NCI-H345 treated with DMSO at 0.1 percent for 48 hours (cell line): ENCODE measurements around the gene SMYD3.

Source experiments
- DNase-seq: peaks from one replicate; lab custom pipeline; 2025; ENCODE audit not compliant: unreplicated experiment; lab: John Stamatoyannopoulos, UW

Gene SMYD3

DNA sequence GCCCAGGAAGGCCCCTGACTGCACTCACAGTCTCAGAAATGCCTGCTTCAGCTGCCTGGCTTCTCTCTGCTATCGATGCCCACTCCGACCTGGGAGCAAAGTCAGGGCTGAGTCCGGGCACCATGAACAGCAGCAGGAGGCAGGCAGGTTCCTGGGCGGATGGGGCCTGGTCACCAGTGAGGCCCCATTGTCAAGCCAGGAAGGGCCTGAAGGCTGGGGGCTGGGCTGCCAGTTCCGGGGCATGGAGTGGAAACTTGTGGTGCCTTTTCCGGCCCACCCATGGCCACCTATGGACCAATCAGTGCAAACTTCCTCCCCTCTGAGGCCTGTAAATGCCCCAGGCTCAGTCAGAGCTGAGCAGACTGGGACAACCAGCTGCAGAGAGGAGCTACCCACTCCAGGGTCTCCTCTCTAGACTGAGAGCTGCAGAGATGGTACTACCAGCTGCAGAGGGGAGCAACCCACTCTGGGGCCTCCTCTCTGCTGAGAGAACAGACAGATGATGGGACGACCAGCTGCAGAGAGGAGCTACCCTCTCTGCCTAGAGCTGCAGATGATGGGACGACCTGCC is 286.5 kb downstream of the SMYD3 start:
- no peak for DNase-seq

GRCh38 chr1:246219508-246220030 is 287.5 kb downstream of the SMYD3 start:
- peak; percentile 96 for DNase-seq

- peak; percentile 32 for DNase-seq
Measured at GRCh38 chr1:246218686-246219085, 288.4 kb downstream of the SMYD3 start.

DNA sequence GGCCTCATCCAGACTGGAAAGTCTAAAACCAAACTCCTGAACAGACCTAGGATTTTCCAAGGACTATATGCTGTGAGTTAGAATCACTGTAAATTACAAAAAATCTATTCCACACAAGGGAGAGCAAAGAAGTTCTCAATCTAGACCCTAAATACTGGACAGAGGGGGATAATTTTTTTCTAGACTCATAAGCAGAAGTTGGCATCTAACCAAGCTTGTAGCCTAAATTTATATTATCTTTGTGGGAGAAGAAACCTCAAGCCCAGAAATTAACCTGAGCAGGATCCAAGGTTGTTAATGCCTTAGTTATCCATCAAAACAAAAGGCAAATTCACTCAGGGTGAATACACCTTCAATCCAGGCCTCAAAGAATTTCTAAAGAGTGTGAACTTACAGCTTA is 290.2 kb downstream of the SMYD3 start:
- DNase-seq = peak; percentile 65

GRCh38 chr1:246215510-246215903 is 291.6 kb downstream of the SMYD3 start:
- no peak for DNase-seq

- peak; percentile 90 for DNase-seq
Measured at GRCh38 chr1:246214708-246215509, 292.2 kb downstream of the SMYD3 start.

- no peak for DNase-seq
Measured at GRCh38 chr1:246213947-246214346, 293.1 kb downstream of the SMYD3 start.

GRCh38 chr1:246213502-246213901 is 293.6 kb downstream of the SMYD3 start:
- DNase-seq = no peak

DNA sequence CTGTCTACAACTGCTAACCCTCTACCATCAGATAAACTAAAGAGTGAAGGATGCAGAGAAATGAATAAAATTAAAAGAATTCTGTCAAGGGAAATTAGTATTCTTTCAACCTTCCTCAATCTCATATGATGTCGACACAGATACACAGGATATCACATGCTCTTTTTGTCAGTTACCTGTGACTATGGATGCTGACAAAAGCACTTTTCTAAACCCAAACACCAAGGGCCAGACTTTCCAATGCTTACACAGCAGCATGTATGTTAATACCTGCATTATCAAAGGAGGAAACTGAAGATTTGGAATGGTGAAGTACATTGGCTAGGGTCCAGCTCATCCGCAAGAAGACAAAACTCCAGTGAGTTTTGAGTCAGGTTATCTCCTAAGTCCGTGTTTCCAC is 294.0 kb downstream of the SMYD3 start:
- peak; percentile 9 for DNase-seq

- DNase-seq = no peak
Measured at GRCh38 chr1:246212013-246212412, 295.1 kb downstream of the SMYD3 start.

- DNase-seq = peak; percentile 20
Measured at GRCh38 chr1:246210756-246211155, 296.3 kb downstream of the SMYD3 start.

DNA sequence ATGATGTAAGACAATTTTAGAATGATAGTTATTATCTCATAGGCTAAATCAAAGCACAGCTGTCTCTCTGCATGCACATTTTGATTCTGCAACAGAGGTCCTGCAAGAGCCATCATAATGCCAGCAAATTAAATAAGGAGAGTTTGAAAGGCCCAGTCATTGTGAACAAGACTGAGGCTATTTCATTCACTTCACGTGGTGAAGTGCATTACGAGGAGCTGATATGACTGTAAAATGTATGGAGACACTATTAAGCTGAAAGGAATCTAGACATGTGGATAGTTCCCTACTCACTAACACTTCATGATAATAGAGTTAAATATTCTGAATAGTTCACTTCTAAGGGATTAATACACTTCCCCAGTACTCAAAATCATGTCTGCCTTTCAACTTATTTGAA is 299.0 kb downstream of the SMYD3 start:
- DNase-seq = no peak

DNA sequence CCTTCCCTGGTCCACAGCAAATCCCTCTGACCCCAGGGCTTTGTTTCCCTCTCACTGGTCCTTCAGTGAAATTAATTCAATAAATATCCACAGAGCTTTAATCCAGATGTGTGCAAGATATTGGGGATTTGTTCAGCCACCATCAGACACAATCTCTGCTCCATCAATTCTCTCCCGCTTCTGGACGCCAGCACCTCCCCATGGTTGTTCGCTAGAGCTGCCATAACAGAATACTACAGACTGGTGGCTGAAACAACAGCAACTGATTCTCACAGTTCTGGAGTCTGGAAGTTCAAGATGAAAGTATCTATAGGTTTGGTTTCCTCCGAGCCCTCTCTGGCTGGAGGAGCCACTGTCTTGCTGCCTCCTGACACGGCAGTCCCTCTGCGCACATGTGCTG is 303.9 kb downstream of the SMYD3 start:
- DNase-seq = no peak

DNA sequence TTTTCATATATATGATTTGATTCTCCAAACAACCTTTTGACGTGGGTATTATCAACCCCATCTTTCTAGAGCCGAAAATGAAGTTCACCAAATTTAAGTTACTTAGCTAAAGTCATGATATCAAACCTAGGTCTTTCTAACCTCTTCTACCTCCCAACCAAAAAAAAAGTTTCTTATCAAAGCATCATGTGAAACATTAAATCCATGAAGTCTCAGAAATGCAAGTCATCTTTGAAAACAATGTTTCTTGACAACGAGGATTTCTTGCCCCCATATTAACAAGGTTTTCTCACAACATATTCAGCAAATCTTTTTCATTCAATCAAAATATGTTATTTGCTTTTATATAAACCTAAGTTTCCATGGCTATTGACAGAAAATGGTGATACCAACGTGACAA is 306.3 kb downstream of the SMYD3 start:
- no peak for DNase-seq

- DNase-seq = no peak
Measured at GRCh38 chr1:246200225-246200624, 306.9 kb downstream of the SMYD3 start.

DNA sequence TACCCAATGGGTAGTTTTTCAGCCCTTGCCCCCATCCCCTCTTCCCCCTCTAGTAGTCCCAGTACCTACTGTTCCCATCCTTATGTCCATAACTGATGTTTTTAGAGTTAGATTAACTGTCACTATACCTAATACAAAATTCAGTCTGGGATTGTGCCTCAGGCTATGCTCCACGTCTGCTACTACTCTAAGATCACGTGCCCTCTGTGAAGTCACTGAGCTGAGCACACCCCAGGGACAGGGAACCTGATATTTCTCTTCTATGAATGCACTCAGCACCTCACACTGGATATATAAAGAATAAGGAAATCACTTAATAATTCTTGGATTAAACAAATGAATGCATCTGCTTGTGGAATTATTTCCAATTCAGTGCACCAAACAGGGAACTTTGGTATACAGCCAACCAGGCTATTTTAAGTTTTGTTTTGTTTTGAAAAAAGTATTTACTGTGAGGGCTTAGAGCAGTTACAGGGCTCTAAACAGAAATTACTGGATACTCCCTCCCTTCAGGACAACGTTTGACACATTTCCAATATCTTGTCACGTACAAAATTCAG is 307.9 kb downstream of the SMYD3 start:
- DNase-seq = peak; percentile 45

- DNase-seq = no peak
Measured at GRCh38 chr1:246198115-246198816, 308.8 kb downstream of the SMYD3 start.

DNA sequence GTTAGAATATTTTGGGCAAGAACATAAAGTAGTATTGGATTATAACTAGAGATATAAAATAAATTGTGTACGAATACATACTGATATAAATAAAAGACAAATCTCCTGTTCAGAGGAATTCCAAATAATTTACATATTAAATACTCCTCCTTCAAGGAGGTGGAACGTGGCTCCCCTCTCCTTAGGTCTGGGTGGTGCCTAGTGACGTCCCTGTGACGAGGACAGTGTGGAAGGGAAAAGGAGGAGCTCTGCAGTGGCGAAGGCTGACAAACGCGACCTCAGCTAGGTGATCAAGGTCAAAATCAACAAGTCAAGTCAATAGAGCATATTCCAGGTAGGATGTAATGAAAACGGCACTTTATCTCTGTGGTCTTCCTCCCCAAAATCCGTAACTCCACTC is 310.0 kb downstream of the SMYD3 start:
- DNase-seq = no peak

DNA sequence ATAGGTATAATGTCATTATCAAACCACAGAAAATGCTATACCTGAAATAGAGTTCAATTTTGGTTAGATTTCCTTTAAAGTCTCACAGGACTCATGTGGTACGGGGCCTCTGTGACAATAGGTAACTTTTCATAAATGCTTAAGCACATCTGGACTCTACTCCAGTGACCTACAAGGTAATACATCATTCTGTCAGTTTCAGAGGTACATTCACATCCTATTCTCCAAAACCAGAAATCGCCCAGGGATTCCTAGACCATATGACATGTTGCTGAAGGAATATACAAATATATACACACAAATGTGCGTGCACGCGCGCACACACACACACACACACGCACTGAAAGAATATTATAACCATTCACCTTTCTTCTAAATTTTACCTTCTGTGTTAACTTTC is 311.8 kb downstream of the SMYD3 start:
- no peak for DNase-seq

GRCh38 chr1:246193537-246193936 is 313.5 kb downstream of the SMYD3 start:
- no peak for DNase-seq

- no peak for DNase-seq
Measured at GRCh38 chr1:246189126-246189525, 318.0 kb downstream of the SMYD3 start.
